ENCODE results near the gene RAF1. TPM values are rescaled to one million over a fixed set of nuclear protein-coding genes. Genes with fewer than 3 reads are reported as not detected.

The RAF1 gene
- total RNA-seq, 1 experiment from 2014 or later, result 64.3 TPM

- BruUV-seq (replicated peaks), result no TSS peak
- H3K4me3 ChIP-seq (replicated peaks in 1 of 2; ENCODE audit: low read depth in 1 of 2, low read length in 2 of 2), result no peak overlapping the region
- peaks cover 98% of the 10 kb centered on the region for H3K79me2 ChIP-seq (ENCODE audit: insufficient read depth, low read length)
- peaks cover 30 to 33% of the 10 kb centered on the region in 2 experiments for H3K4me1 ChIP-seq (ENCODE audit: control insufficient read depth in 1 of 2, insufficient read depth in 2 of 2, low read length in 2 of 2)
- intact Hi-C loops (cut with micrococcal nuclease), result no loop called here
- peaks cover 13% of the 10 kb centered on the region; the same call in 1 of the 2 replicates for H4K20me1 ChIP-seq (ENCODE audit: insufficient read depth)
- TF ChIP-seq SRF (IDR thresholded peaks at IDR 0.05; ENCODE audit: low read depth) (no peak), ZNF274 (IDR thresholded peaks at IDR 0.05; ENCODE audit: low read depth, low read length) (no peak), CTCF (IDR thresholded peaks at IDR 0.05 in 2 of 3, conservative IDR thresholded peaks at IDR 0.05 in 1 of 3; ENCODE audit: borderline replicate concordance in 1 of 3, insufficient read depth in 1 of 3, low read depth in 2 of 3, low read length in 2 of 3) (no peak), EGR1 (IDR thresholded peaks at IDR 0.05; ENCODE audit: low read depth) (no peak), JUND (IDR thresholded peaks at IDR 0.05) (no peak), POLR2AphosphoS5 (IDR thresholded peaks at IDR 0.05; ENCODE audit: low read depth, low read length) (no peak), TCF7L2 (IDR thresholded peaks at IDR 0.05; ENCODE audit: borderline replicate concordance, extremely low read depth, insufficient read depth, insufficient read length) (no peak), MAX (IDR thresholded peaks at IDR 0.05) (no peak), POLR2A (IDR thresholded peaks at IDR 0.05; ENCODE audit: borderline replicate concordance, extremely low read depth, insufficient read depth, insufficient read length) (no peak), ATF3 (IDR thresholded peaks at IDR 0.05) (no peak), ZFX (IDR thresholded peaks at IDR 0.05) (no peak), EZH2phosphoT487 (IDR thresholded peaks at IDR 0.05; ENCODE audit: borderline replicate concordance) (no peak), CEBPB (IDR thresholded peaks at IDR 0.05; ENCODE audit: low read depth) (no peak), REST (IDR thresholded peaks at IDR 0.05; ENCODE audit: low read depth) (no peak), ELF1 (IDR thresholded peaks at IDR 0.05; ENCODE audit: borderline replicate concordance, low read depth) (no peak), CBX3 (IDR thresholded peaks at IDR 0.05; ENCODE audit: low read depth) (no peak), SIN3A (IDR thresholded peaks at IDR 0.05; ENCODE audit: low read depth) (no peak), SP1 (IDR thresholded peaks at IDR 0.05; ENCODE audit: low read depth) (no peak), EZH2 (IDR thresholded peaks at IDR 0.05) (no peak), FOSL1 (IDR thresholded peaks at IDR 0.05; ENCODE audit: low read depth) (no peak)
- no peaks in the 10 kb centered on the region for H3K36me3 ChIP-seq (ENCODE audit: control insufficient read depth in 1 of 2, insufficient read depth in 2 of 2, low read length in 2 of 2)
- DNase-seq (ENCODE audit: low read depth, low spot score) (no peak), ATAC-seq (peak; percentile 28; the same call in 1 of the 2 replicates)
- H3K27me3 ChIP-seq (ENCODE audit: insufficient read depth, low read length), result no peaks in the 10 kb centered on the region
- ChIA-PET RAD21 (ENCODE audit: low non-redundant PET in 1 of 2, low total read pairs in 2 of 2, uncharacterized antibody in 2 of 2, unreplicated experiment in 2 of 2) (no interaction called here), POLR2A (no interaction called here), CTCF (no interaction called here)
- no peak overlapping the region for H3K4me2 ChIP-seq (ENCODE audit: low read length)
- no peak overlapping the region for H3K27ac ChIP-seq (ENCODE audit: low read depth, low read length)
- H3K9me2 ChIP-seq (ENCODE audit: insufficient read depth), result no peaks in the 10 kb centered on the region
- no peaks in the 10 kb centered on the region for H3K9me3 ChIP-seq (ENCODE audit: control insufficient read depth in 1 of 2, insufficient read depth in 1 of 2, low read depth in 1 of 2, low read length in 2 of 2)
- H2AFZ ChIP-seq (ENCODE audit: low read depth, low read length, poor library complexity, severe bottlenecking), result no peak overlapping the region
- H3K9ac ChIP-seq (ENCODE audit: low read length), result no peak overlapping the region
Observed at GRCh38 chr3:12656193-12656592, 7.7 kb downstream of the RAF1 start.
